HG02623 (cell line): Measurements from ENCODE around the gene RNF4.
"Not testable (repeated sequence)": the region's sequence is repeated elsewhere in the genome, so short reads cannot be mapped to it uniquely, and the experiment has no call there.

Experiments
- ATAC-seq: cut with Tn5 transposase; IDR thresholded peaks from one replicate; pipeline ENCODE4 v1.9.1; 2021; ENCODE audit warnings: moderate library complexity; ENCODE audit not compliant: unreplicated experiment

RNF4 gene

DNA sequence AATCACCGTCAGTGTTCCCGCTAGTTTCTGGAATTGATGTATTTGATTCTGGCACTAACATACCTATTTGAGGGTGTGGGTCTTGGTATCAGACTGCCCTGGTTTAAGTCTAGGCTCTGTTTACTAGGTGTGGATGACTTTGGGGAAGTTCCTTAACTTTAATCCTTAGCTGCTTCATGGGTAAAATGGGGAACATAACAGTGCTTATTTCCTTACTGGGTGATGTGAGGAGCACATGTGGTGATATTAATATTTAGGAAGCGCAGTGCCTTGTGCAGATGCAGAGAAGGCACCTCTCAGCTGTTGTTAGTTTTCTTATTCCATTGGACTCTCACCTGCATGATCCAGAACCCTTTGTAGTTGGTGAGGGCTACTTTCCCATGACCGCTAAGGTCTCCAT is 17.1 kb downstream of the RNF4 start:
- ATAC-seq = no peak

DNA sequence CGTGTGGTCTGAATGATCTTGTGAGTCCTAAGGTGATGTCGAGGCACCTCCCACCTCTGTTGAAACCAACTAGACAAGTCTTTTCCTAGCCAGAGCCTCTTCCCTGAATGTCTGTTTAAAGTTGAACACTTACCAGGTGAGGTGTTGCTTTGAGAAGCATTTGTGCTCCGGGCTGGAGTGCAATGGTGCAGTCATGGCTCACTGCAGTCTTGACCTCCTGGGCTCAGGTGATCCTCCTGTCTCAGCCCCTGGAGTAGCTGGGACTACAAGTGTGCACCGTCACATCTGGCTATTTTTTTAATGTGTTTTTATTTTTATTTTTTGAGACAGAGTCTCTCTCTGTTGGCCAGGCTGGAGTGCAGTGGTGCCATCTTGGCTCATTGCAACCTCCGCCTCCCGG is 18.1 kb downstream of the RNF4 start:
- ATAC-seq = no peak

DNA sequence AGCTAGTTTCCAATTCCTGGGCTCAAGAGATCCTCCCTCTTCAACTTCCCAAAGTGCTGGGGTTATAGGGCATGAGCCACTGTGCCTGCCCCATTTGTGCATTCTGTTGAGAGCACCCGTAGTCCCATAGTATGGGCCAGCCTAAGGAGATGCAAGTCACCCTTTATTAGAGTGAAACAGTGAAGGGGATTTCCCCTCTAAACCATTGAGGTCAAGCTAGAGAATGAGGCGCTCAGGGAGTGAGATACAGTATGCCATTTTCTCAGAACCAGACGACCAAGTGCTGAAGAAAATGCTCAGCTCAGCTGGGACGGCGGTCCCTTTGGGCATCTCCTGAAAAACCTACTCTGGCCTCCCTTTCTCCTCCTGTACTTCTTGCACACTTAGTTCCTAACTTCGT is 18.7 kb downstream of the RNF4 start:
- ATAC-seq = peak; percentile 50

DNA sequence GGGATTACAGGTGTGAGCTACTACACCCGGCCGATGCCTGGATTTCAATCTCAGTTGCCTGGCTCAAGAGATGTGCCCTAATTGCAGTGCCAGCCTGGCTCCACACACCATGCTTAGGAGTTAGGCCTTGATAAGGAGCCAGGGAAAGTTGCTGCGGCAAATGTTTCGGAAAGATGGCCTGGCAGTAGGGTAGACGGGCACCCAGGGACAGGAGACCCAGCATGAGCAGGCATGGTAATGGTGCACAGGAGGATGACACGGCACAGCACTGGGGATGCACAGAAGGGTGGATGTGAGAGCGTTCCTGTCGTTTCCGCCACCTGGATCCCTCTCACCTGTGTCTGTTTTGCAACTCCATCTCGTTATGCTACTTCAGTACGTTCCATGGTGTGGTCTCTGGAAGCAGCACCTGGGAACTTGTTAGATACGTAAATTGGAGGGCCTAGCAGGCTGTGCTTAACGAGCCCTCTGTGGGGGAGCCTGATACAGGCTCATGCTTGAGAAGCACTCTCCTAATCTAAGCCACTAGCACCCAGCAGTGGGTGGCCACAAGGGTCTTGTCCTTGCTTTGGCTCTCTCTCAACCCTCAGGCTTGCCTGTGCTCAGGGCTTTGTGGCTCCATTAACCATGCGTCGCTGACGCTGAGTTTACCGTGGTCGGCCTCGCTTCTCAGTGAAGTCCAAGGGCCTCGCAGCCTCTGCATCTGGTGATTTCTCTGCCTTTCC is 20.3 kb downstream of the RNF4 start:
- ATAC-seq = no peak

DNA sequence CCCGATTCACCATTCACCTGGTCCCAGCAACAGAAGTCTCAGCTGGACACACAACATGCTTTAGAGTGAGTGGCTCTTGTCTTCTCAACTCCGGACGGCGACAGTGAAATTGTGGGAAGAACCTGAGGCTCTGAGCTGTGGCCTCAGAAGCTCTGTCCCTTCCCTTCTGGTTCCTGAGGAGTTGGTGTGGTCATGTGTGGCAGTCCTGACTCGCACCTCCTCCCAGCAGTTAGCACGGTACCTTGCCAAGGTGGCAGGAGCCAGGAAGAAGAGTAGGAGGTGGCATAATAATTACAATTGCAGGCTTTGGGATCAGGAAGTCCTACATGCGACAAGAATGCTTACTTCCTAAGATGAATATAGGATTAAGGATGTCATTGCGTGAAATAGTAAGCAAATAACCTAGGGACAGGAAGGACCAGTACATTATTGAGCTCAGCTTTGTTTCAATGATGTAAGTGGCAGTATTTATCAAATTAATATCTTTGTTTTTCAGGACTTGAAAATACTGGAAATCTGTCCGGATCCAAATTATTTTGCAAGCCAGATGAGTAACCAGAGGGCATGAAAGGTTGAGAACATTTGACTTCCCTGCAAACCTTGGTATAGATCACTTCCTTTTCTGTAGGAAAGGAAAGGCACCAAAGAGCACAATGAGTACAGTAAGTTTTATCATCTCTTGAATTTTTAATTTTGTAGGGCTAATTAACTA is 21.1 kb downstream of the RNF4 start:
- ATAC-seq = no peak

DNA sequence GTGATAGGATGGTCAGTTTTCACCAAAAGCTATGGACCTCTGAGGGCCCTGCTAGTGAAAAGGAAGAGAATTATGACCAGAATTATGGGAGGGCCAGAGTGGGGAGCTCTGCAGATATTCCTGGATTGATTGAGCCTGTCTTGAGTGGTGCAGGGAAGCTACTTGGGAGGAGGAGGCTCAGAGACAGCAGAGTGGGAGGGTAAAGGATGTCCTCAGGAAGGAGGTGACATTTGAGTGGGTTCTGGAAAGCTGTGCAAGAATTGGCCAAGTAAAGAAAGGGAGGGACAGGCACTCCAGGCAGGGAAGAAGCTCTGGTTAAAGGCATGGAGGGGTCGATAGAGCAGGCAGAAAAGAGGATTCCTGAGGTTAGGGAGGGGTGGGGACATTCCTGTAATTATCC is 24.1 kb downstream of the RNF4 start:
- ATAC-seq = no peak

DNA sequence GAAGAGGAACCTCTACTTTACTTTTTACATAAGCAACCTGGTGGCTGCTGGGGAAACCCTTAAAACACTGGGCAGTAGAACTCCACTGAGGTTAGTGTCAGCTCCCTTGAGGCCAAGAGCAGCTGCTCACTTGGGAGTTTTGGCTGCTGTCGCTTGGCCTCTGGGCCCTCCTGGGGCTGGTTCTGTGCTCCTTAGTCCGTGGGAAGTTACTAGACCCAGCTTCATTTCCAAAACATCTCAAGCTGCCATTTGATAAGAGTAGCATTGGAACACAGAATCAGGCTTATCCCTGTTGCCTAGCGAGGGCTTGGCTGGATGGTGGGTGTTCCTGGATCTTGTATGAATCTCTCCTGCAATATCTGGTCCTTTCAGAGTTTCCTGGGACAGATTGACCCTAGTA is 26.1 kb downstream of the RNF4 start:
- ATAC-seq = no peak

DNA sequence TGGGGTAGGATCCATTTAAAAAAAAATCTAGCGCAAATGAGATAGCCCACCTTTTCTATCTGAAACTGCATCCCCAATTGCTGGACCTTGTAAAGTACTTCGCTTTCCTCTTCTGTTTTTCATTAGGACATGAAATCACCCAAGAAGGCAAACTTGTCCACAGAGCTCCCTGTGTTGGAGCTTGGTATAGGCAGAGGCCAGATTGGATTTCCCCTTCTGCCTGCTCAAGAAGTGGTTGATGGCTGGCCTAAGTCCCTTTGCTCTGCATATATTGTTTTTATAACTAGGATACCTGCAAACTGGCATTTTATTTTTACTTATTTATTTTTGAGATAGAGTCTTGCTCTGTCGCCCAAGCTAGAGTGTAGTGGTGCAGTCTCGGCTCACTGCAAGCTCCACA is 28.4 kb downstream of the RNF4 start:
- ATAC-seq = no peak

DNA sequence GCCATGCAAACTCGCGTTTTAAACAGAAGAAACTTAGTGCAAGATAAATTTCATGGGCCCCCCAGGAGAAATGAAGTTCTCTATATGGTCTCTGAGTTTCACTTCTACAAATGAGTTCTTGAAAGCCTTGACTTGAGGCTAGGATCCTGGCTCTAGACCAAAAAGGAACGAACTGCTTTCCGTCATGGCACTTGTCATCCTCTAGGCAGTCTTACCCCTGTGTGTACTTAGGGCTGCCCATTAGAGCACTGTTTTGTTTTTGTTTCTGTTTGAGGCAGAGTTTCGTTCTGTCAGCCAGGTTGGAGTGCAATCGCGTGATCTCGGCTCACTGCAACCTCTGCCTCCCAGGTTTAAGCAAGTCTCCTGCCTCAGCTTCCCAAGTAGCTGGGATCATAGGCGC is 29.0 kb downstream of the RNF4 start:
- peak; percentile 81 for ATAC-seq

DNA sequence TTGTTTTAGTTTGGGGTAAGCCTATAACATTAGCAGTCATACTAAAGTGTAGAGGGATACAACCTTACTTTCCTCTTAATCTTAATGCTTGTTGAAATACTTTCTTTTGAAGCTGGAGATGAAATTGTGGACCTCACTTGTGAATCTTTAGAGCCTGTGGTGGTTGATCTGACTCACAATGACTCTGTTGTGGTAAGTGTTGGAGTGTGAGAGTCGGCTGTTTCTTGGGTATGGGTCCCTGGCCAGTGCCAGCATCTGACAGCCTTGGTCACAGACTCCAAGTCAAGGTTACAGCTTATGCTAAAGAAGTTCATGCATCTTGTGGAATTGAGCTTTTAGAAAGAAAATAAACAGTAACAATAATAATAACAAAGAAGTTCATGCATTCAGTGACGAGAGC is 31.6 kb downstream of the RNF4 start:
- no peak for ATAC-seq

DNA sequence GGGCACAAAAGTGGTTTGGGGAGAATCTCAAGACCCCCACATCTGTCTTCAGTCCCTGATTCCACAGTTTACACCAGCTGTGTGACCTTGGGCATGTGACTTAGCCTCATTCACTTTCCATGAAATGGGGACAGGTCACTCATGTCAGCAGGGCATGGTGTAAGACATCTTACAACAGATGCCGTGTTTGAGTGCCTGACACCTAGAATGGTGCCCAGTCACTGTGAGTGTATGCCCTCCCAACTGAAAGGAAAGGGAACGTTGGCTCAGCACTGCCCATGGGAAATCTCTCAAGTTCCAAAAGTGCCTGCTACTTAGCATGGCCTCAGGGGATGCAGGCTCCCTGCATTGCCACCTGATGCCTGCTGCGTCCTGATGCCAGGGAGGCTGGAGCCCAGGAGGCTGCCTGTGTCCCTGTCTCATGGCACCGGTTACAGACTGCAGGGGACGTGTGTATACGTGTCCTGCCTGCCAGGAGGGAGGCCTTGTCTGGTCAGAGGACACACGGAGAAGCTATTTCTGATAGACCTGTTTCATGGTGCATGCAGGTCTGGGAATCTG is 32.2 kb downstream of the RNF4 start:
- ATAC-seq = no peak

DNA sequence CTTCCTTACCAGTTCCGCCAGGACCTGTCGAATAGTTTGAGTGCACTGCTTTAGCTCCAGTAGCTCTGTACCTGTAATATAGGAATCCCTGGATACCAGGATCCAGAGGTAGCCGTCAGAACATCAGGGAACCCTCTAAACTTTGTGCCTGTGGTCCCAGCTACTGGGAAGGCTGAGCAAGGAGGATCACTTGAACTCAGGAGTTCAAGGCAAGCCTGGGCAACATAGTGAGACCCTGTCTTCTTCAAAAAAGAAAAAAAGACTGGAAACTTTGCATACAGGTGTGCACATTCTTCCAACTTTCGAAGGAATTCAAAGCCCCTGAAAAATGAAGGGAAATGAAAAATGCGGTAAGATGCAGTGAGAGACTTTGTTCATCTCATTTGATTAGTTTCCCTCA is 34.9 kb downstream of the RNF4 start:
- ATAC-seq = no peak

DNA sequence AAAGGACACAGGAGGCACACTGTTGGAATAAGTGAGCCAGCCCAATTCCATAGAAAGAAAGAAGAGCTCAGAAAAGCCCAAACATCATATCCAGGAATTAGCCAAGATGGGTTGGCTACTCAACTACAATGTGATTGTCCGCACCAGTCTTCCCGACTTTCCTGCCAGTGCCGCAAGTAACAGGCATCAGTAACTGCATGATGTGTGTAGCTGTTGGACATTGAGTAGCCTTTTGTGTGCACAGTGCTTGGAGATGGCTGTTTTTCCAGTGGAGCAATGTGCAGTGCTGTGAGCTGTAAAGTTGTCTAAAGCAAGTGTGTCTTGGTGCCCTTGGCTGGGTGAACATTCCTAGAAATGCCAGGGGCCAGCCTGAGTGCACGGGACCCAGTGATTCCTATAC is 38.4 kb downstream of the RNF4 start:
- no peak for ATAC-seq

DNA sequence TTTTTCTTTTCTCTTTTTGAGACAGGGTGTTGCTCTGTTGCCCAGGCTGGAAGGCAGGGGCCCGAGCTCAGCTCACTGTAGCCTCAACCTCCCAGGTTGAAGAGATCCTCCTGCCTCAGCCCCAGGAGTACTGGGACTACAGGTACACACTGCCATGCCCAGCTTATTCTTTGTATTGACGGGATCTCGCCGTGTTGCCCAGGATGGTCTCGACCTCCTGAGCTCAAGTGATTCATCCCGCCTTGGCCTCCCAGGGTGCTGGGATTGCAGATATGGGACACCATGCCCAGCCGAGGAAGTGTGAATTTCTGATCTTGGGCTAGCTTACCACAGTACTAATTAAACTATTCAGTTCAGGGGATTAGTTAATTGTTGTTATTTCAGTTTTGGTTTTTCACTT is 38.9 kb downstream of the RNF4 start:
- no peak for ATAC-seq

DNA sequence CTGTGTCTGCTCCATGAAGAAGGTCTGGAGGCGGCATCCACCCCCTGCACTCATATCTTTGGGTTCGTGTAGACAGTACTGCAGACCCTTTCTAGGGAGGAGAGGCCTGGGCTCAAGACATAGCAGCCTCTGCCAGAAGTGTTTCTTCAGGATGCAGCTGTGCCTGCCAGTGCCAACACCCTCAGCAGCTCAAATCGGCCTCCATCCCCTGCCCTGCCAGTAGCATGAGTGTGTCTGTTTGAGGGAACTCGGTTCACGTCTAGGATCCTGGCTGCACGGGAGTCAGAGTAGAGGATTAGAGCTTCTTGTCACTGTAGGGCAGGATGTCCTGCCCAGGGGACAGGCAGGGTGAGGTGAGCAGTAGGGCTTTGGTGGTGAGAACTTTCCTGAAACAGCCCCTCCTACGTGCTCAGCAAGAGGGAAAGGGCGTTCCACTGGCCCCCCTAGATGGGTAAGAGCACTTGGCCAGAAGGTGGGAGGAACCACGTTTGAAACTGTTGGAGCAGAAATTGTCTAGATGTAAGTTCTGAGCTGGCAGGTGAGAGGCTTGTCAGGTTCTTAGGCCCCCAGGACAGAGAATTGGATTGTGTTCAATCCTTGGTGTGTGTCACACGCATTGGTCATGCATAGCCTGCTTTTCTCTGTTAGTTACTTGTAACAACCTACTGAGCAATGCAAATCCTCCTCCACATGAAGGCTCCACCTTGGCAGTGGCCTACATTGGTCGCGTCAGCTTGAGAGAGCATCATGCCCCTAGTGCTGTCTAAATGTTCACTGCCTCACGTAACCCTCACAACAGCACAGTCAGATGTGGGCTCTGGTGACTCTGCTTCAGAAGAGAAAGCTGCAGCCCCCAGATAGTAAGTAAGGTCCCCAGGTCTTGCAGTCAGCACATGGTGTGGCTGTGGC is 41.7 kb downstream of the RNF4 start:
- ATAC-seq = no peak

DNA sequence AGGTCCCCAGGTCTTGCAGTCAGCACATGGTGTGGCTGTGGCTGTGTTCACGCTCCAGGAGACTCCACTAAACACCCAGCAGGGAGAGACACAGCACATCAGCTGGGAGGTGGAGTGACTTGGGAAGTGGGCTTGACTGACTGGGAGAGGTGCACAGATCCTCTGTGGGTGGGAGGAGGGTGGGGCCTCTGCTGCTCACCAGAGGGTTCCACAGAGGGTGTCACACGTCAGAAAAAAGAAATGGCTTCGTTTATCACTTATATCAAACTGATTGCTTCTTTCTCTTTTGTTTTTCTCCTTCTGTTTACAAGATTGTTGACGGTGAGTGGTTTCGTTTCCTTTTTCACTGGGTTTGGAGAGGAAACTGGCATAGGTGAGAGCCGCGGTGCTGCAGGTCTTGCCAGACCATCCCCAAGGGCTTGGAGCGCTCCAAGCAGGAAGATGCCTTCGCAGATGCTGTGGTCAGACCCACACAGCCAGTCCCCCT is 42.8 kb downstream of the RNF4 start:
- ATAC-seq = no peak

DNA sequence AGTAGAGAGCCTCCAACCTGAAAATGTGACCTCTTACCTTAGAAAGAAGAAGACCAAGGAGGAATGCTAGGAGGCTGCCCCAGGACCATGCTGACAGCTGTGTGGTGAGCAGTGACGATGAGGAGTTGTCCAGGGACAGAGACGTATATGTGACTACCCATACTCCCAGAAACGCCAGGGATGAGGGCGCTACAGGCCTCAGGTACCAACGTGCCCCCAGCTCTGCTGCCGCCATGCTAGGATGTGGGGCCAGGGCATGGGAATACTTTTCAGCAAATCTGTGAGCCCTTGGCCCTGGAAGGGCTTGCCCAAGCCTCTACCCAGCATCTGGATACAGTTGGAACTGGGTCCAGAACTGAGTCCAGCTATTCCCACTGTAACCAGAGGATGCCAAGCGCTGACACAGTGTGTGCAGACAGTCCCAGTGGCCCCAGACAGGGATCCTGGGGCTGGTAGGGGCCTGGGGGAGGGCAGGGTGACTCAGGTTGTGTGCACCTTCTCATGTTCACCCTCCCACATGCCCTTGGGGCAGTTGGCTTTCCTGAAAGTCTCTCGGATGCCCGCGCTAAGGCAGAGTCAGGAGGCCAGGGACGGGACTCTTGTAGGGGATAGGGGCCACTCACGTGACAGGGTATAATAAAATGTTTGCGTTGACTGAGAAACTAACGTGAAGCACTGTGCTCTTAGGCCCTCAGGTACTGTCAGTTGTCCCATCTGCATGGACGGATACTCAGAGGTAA is 43.7 kb downstream of the RNF4 start:
- ATAC-seq = no peak

DNA sequence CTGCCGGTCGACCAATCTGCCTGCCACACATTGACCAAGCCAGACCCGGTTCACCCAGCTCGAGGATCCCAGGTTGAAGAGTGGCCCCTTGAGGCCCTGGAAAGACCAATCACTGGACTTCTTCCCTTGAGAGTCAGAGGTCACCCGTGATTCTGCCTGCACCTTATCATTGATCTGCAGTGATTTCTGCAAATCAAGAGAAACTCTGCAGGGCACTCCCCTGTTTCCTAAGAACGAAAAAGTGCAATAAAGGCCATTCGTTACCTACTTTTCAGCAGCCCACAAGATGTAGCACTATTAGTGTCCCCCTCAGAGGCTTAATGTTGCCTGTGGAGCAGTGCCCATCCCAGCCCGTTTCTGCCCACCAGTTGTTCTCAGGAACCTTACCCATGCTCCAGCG is 45.3 kb downstream of the RNF4 start:
- not testable (repeated sequence) for ATAC-seq

DNA sequence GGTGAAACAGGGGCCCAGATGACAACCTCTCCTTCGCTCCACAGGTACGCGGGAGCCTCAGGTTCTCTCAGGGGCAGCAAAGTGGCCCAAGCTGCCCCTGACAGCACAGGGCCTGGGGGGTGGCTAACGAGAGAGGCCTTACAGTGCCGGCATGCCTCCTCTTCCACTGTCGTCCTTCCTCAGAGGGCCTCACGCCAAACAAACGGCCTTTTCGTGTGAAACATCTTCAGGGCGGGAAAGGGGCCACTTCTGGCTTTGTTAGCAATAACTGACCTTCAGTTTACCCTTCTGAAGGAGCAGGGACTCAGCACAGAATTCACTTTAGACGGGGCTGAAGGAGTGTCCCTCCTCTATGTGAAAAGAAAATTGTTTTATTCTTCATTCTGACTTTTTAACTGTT is 46.0 kb downstream of the RNF4 start:
- not testable (repeated sequence) for ATAC-seq

DNA sequence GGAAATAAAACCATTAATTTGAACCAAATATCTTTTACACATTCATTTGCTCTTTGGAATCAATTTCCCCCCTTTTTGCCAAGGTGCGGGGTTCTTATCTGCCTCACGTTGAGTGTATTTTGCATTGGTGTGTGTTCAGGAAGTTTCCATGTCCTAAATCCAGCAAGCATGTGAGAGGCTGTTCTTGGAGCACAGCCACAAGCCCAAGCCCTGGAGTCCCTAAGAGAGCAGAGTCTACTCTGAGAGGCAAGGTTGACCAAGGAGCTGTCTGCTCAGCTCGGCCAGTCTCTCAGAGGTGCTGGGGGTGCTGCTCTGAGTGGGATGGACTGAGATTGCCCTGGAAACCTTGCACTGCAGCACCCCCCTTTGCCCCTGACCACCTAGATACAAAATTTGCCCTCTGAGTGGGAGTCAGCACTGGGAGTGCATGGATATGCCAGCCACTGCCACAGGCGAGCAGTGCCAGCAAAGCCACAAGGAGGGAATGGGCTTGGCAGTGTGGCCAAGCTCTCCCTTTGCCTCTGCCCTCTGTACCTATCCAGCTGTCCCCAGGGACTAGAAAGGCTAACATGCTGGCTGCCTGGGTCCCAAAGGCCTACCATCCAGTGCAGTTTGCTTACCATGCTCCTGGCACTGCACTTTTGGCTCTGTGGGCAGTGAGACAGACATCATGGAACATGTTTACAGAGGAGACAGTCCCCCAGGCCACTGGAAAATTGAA is 47.1 kb downstream of the RNF4 start:
- no peak for ATAC-seq
